Upper lobe of left lung (tissue), 6 donors: ENCODE results near the gene AMBN. TPM values are rescaled to one million over a fixed set of nuclear protein-coding genes. Genes with fewer than 3 reads are reported as not detected.
A peak's percentile ranks its signal among the peaks of the same experiment; 100 is the strongest.

Experiments used
- ATAC-seq, 2 donors: fragments of 200-7000 bp; cut with Tn5 transposase; one replicate each; pipeline ENCODE4 v1.9.1; 2022; ENCODE audit warnings: mild to moderate bottlenecking in 2 of 2, moderate library complexity in 2 of 2; ENCODE audit not compliant: low FRiP score in 2 of 2
- DNase-seq, 2 donors: peaks; one replicate each; pipeline ENCODE4 v3.0.0-alpha.2; 2019 to 2020
- H3K27ac ChIP-seq, 4 donors: fragments of 200-600 bp; sonication (generic); one replicate each; pipeline ENCODE4 v1.5.1; 2016 to 2019
- H3K27me3 ChIP-seq, 4 donors: fragments of 200-600 bp; sonication (generic); one replicate each; pipeline ENCODE4 v1.5.1; 2017 to 2019
- H3K36me3 ChIP-seq, 4 donors: fragments of 200-600 bp; sonication (generic); one replicate each; pipeline ENCODE4 v1.5.1; 2016 to 2019
- H3K4me1 ChIP-seq, 4 donors: fragments of 200-600 bp; sonication (generic); one replicate each; pipeline ENCODE4 v1.5.1; 2018 to 2019
- H3K4me3 ChIP-seq, 4 donors: fragments of 200-600 bp; sonication (generic); one replicate each; pipeline ENCODE4 v1.5.1; 2017 to 2019; ENCODE audit warnings: mild to moderate bottlenecking in 2 of 4, moderate library complexity in 1 of 4
- H3K9me3 ChIP-seq, 4 donors: fragments of 200-600 bp; sonication (generic); one replicate each; pipeline ENCODE4 v1.5.1; 2018 to 2019
- CTCF ChIP-seq, 6 experiments: fragments of 450-650 bp in 4 of 6; fragments of 200-600 bp in 2 of 6; sonication (generic) in 2 of 6; IDR thresholded peaks; one replicate each; pipeline ENCODE4 v1.5.1; 2016 to 2019; ENCODE audit warnings: antibody characterized with exemption in 6 of 6
- EP300 ChIP-seq, 4 donors: sonication (generic); formaldehyde crosslinking; IDR thresholded peaks; one replicate each; pipeline ENCODE4 v1.5.1; 2017; ENCODE audit warnings: antibody characterized with exemption in 4 of 4, control low read depth in 2 of 4
- POLR2A ChIP-seq, 4 donors: fragments of 450-650 bp; IDR thresholded peaks; one replicate each; pipeline ENCODE4 v1.5.1; 2016 to 2017; ENCODE audit warnings: antibody characterized with exemption in 4 of 4, mild to moderate bottlenecking in 2 of 4
- POLR2AphosphoS5 ChIP-seq, 2 donors: sonication (generic); formaldehyde crosslinking; IDR thresholded peaks; one replicate each; pipeline ENCODE4 v1.5.1; 2017; ENCODE audit warnings: antibody characterized with exemption in 2 of 2
- whole genome bisulfite sequencing, 2 donors: methylation state at CpG; one replicate each; pipeline ENCODE4 v1.1.5; 2017 to 2018; 5-methylcytosine and 5-hydroxymethylcytosine counted together
- total RNA-seq, 6 donors: library from RNA; depleted of rRNA in 4 of 6; stranded (reverse); fragments of >200 nt in 4 of 6; gene quantifications; one replicate each; pipeline versions ENCODE4 v1.1.0 to v1.2.1, GENCODE V29; 2016 to 2021
- donor health status: DM: no; HTN: no; CAD: no; lungs with moderate emphysema.
- donor health status: DM: no; HTN: yes; CAD: no; lungs with severe emphysema.

AMBN gene
- total RNA-seq, 6 donors from 2014 or later: not detected

DNA sequence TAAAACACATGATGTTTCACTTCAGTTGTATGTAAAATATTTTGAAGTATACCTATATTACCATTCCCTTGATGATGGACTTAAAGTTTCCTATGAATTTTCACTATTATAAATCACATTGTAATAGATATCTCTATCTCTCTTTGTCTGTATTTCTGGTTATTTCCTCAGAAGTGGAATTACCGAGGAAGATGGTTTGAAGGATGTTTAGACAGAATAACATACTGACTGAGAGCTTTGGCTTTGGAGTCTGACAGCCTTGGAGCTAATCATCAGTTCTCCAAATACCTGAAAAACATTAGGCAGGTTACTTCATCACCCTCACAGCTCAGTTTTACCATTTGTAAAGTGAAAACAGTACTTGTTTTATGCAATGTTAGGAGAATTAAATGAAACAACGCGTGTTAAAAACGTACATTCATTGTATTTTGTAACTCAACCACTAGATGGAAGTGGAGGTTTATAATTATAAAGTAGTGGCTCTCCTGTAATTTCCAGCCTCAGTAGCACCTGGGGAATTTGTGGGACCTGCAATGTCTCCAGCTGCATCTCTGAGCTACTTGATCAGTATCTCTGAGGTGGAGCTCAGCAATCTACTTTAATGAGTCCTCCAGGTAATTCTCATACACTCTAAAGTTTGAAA, 59.9 kb downstream of the AMBN start:
- DNase-seq (no peak), ATAC-seq (peak; percentile 46 to 69)
- Histone ChIP-seq H3K36me3 (no peaks in the 10 kb centered on the region), H3K4me1 (peaks cover 0 to 6% (median 0%) of the 10 kb centered on the region in 4 donors), H3K9me3 (no peaks in the 10 kb centered on the region), H3K4me3 (no peak overlapping the region), H3K27ac (no peak overlapping the region), H3K27me3 (no peaks in the 10 kb centered on the region)
- TF ChIP-seq POLR2AphosphoS5 (IDR thresholded peaks at IDR 0.05) (no peak), POLR2A (IDR thresholded peaks at IDR 0.05) (no peak), EP300 (IDR thresholded peaks at IDR 0.05) (no peak), CTCF (IDR thresholded peaks at IDR 0.05) (peak; percentile 24 to 66 (median 54))
- WGBS, 2 donors: 7 to 9% methylated on average over 4 of the region's 4 CpGs

DNA sequence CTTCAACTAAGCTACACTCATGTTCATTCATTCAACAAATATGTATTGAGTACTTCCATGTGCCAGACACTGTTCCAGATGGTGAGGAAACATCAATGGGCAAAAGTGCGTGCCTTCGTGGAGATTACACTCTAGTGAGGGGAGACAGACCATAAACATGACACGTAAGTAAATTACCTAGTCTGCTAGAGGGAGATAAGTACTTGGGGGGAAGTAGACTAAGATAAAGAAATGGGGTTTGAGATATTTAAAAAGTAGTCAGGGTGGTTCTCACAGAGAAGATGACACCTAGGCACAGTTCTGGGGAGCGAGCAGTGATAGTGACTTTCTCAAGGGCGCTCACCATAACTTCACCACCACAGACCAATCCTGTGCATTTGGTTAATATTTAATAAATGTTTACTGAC, 62.6 kb downstream of the AMBN start:
- no peak for TF ChIP-seq POLR2A (IDR thresholded peaks at IDR 0.05)
- no peak for TF ChIP-seq CTCF (IDR thresholded peaks at IDR 0.05)
- no peak for TF ChIP-seq EP300 (IDR thresholded peaks at IDR 0.05)
- no peak for TF ChIP-seq POLR2AphosphoS5 (IDR thresholded peaks at IDR 0.05)
- Histone ChIP-seq H3K36me3 (no peaks in the 10 kb centered on the region), H3K4me3 (no peak overlapping the region), H3K4me1 (peaks cover 0 to 6% (median 2%) of the 10 kb centered on the region in 4 donors), H3K27ac (no peak overlapping the region), H3K27me3 (no peaks in the 10 kb centered on the region), H3K9me3 (no peaks in the 10 kb centered on the region)
- WGBS, 2 donors: 63 to 79% methylated on average over 5 of the region's 5 CpGs
- DNase-seq (no peak), ATAC-seq (no peak)

Other genes with a start within 250 kb of the AMBN start
- not detected for gene SMR3A, start 231.5 kb upstream of the AMBN start, total RNA-seq
- gene SMR3B, start 209.1 kb upstream of the AMBN start, total RNA-seq: not detected
- not detected for gene OPRPN, start 194.3 kb upstream of the AMBN start, total RNA-seq
- not detected for gene MUC7, start 120.1 kb upstream of the AMBN start, total RNA-seq
- gene AMTN, start 73.7 kb upstream of the AMBN start, total RNA-seq: not detected
- gene ENAM, start 36.5 kb downstream of the AMBN start, total RNA-seq: under 1 TPM in 2 of 6 donors, not detected in 4; 0.17 to 0.26 TPM
- gene JCHAIN, start 74.3 kb downstream of the AMBN start, total RNA-seq: 100 to 1,000 TPM in 4 of 6 donors, 10 to 100 TPM in 2; 12.6 to 508 (median 254) TPM
- 10 to 100 TPM; 18.9 to 33.4 (median 27.9) TPM for gene UTP3, start 96.3 kb downstream of the AMBN start, total RNA-seq
- 100 to 1,000 TPM in 2 of 6 donors, 10 to 100 TPM in 4; 65.1 to 161 (median 80.8) TPM for gene RUFY3, start 129.7 kb downstream of the AMBN start, total RNA-seq
- gene GRSF1, start 247.6 kb downstream of the AMBN start, total RNA-seq: 10 to 100 TPM; 25.9 to 59.1 (median 50.0) TPM